Left ventricle myocardium inferior (tissue), 1 donor: ENCODE results near the gene FBXO17. TPM values are rescaled to one million over a fixed set of nuclear protein-coding genes. Genes with fewer than 3 reads are reported as not detected.

Source experiments
- DNase-seq: peaks from one replicate; pipeline ENCODE4 v3.0.0-alpha.2; 2020
- H3K27ac ChIP-seq: fragments of 200-600 bp; replicated peaks from 2 replicates; pipeline ENCODE4 v1.8.0; 2021
- H3K27me3 ChIP-seq: fragments of 200-600 bp; 2 replicates; pipeline ENCODE4 v1.8.0; 2021; ENCODE audit warnings: low read depth
- H3K36me3 ChIP-seq: fragments of 200-600 bp; 2 replicates; pipeline ENCODE4 v1.8.0; 2021
- H3K4me1 ChIP-seq: fragments of 200-600 bp; 2 replicates; pipeline ENCODE4 v1.8.0; 2021
- H3K4me3 ChIP-seq: fragments of 200-600 bp; 2 replicates; pipeline ENCODE4 v1.8.0; 2021; ENCODE audit warnings: mild to moderate bottlenecking, moderate library complexity
- H3K9me3 ChIP-seq: fragments of 200-600 bp; replicated peaks from 2 replicates; pipeline ENCODE4 v1.8.0; 2021
- intact Hi-C: fragments of 100-400 bp; cut with micrococcal nuclease; formaldehyde crosslinking; loops from one replicate; pipeline ENCODE4 v1.11.0; 2022
- long read RNA-seq: library from polyadenylated mRNA; unstranded; transcript quantifications from one replicate; pipeline ENCODE4 v2.0.0, GENCODE V29; 2021
- total RNA-seq: library from RNA; stranded (reverse); fragmentation: NEBNext Ultra II Directional; extraction: Animal tissue kit (Norgen Biotek cat#: 25700); gene quantifications from one replicate; pipeline ENCODE4 v1.2.1, GENCODE V29; 2021
- TF ChIP-seq, protein P1 (sequence below): fragments of 200-600 bp; IDR thresholded peaks from 2 replicates; pipeline ENCODE4 v1.8.0; 2021; ENCODE audit warnings: antibody characterized with exemption, mild to moderate bottlenecking, borderline replicate concordance
- donor health status: DM: no; HTN: yes; CAD: no; lungs with severe emphysema.

The FBXO17 gene, protein sequence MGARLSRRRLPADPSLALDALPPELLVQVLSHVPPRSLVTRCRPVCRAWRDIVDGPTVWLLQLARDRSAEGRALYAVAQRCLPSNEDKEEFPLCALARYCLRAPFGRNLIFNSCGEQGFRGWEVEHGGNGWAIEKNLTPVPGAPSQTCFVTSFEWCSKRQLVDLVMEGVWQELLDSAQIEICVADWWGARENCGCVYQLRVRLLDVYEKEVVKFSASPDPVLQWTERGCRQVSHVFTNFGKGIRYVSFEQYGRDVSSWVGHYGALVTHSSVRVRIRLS
- 3.0 TPM for total RNA-seq
- long read RNA-seq, transcript FBXO17-201 (6 exons, 2,386 nt), result major isoform, 5 of 6 reads
- long read RNA-seq, partial matches to known transcripts, result 0 of 6 reads
- long read RNA-seq, other reads (novel, unspliced or antisense), result 1 of 6 reads

DNA sequence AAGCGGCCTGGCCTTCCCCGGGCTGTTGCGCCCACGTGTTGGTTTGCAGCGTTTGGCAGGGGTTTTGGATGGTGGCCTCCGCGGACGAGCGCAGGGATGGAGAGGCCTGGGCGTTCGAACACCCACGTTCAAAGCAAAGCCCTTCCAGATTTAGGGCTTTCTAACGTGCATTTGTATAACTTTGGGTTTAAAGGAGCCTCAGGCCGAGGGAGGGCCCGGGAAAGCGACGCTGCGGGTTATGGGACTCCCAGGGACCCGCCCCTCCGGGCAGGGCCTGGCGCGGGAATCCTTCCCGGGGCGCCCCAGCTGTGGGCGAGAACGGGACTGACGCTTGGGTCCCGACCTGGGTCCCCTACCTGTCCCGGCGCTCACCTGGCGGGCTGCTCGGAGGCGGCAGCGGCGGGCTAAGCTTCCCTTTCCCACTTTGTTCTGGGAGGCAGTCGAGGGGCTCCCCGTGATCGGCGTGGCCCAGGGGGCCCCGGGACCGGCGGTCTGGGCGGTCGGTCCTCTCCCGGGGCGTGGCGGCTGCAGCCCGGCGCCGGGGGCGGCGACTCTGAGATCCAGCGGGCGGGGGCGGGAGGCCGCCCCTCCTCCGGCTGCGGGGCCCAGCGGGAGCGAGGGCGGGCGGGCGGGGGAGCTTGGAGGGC lies at the start of gene FBXO17:
Gene FBXO17 (minus strand): TSS at position 529 of the 647 bp plus-strand sequence. CDS start 25,423 bp downstream, outside the sequence.
- intact Hi-C loops, result no loop called here

DNA sequence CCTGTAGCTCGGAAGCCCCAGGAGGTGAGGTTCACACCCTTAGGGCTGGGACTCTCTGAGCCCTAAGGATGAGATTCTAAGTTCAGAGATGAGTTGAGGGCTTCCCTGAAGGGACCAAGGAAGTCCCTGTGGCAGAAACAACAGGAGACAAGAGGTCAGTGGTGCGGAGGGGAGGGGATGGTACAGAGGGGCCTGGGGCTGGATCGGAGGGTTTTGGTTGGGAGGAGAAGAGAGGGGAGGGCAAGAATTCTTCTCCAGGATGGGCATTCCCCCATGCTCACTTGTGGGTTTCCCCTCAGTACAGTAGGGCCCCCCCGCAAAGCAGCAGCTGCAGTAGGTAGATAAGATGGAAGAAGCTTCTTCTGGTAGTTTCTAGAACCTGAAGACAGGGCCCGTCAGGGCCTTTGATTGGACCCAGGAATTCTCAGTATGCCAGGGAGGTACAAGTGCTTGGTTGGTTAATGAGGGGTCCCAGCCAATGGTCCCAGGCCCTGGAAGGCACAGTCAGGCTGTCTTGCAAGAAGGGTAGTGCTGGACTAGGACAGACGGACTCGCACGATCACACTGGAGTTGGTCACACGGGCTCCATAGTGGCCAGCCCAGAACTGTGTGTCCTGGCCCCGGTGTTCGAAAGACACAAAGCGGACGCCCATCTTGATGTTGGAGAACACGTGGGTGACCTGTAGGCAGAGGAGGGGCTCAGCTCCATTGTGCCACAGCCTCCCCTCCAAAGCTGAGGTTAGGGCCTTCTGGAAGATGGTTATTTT lies 49.5 kb upstream of the FBXO17 start:
- intact Hi-C loops, result no loop called here
- Histone ChIP-seq H3K27me3 (peaks cover 18% of the 10 kb centered on the region), H3K27ac (no peak overlapping the region), H3K36me3 (peaks cover 2% of the 10 kb centered on the region), H3K9me3 (no peaks in the 10 kb centered on the region), H3K4me3 (no peak overlapping the region), H3K4me1 (no peaks in the 10 kb centered on the region)
- DNase-seq, result no peak
- TF ChIP-seq, protein P1, sequence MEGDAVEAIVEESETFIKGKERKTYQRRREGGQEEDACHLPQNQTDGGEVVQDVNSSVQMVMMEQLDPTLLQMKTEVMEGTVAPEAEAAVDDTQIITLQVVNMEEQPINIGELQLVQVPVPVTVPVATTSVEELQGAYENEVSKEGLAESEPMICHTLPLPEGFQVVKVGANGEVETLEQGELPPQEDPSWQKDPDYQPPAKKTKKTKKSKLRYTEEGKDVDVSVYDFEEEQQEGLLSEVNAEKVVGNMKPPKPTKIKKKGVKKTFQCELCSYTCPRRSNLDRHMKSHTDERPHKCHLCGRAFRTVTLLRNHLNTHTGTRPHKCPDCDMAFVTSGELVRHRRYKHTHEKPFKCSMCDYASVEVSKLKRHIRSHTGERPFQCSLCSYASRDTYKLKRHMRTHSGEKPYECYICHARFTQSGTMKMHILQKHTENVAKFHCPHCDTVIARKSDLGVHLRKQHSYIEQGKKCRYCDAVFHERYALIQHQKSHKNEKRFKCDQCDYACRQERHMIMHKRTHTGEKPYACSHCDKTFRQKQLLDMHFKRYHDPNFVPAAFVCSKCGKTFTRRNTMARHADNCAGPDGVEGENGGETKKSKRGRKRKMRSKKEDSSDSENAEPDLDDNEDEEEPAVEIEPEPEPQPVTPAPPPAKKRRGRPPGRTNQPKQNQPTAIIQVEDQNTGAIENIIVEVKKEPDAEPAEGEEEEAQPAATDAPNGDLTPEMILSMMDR, result no peak

More for the DNA sequence above, at the start of gene FBXO17:
- H3K27me3 ChIP-seq, result peaks cover 57% of the 10 kb centered on the region
- H3K36me3 ChIP-seq, result no peaks in the 10 kb centered on the region
- peaks cover 30% of the 10 kb centered on the region for H3K4me1 ChIP-seq
- H3K4me3 ChIP-seq, result peak within 1 kb of the TSS; percentile 76
- peak; percentile 52 for DNase-seq
- peak within 1 kb of the TSS; percentile 86 for H3K27ac ChIP-seq
- H3K9me3 ChIP-seq, result peaks cover 4% of the 10 kb centered on the region
- TF ChIP-seq, protein P1, result no peak

DNA sequence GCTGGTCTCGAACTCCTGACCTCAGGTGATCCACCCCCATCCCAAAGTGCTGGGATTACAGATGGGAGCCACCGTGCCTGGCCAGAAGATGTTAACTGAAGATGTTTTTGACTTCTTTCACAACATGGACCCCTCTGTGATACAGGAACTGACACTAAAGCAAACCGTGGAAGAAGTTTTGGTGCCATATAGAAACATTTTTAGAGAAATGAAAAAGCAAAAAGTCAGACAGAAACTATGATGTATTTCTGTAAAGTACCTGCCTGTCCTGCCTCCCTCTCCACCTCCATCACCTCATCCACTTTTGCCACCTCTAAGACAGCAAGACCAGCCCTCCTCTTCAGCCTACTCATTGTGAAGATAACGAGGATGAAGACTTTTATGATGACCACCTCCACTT lies 45.5 kb upstream of the FBXO17 start:
- DNase-seq, result no peak
- H3K36me3 ChIP-seq, result no peaks in the 10 kb centered on the region
- TF ChIP-seq, protein P1, result no peak
- H3K4me1 ChIP-seq, result no peaks in the 10 kb centered on the region
- H3K27ac ChIP-seq, result no peak overlapping the region
- no peaks in the 10 kb centered on the region for H3K9me3 ChIP-seq
- no peaks in the 10 kb centered on the region for H3K27me3 ChIP-seq
- intact Hi-C loops, result no loop called here
- no peak overlapping the region for H3K4me3 ChIP-seq

DNA sequence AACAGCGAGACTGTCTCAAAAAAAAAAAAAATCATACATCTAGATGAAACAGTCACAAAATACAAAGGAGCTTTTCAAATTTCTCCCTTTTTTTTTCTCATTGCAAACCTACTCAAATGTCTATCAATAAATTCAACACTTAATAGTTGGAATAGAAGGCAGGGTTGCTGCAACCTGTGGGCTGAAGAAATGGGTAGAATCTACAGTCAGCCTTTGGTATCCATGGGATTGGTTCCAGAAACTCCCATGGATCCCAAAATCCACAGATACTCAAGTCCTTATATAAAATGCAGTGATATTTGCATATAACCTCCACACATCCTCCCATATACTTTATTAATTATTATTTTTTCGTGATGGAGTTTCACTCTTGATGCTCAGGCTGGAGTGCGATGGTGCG lies 42.1 kb upstream of the FBXO17 start:
- TF ChIP-seq, protein P1, result no peak
- intact Hi-C loops, result no loop called here
- H3K27ac ChIP-seq, result no peak overlapping the region
- H3K27me3 ChIP-seq, result no peaks in the 10 kb centered on the region
- no peaks in the 10 kb centered on the region for H3K4me1 ChIP-seq
- H3K4me3 ChIP-seq, result no peak overlapping the region
- H3K9me3 ChIP-seq, result no peaks in the 10 kb centered on the region
- no peaks in the 10 kb centered on the region for H3K36me3 ChIP-seq
- DNase-seq, result no peak

DNA sequence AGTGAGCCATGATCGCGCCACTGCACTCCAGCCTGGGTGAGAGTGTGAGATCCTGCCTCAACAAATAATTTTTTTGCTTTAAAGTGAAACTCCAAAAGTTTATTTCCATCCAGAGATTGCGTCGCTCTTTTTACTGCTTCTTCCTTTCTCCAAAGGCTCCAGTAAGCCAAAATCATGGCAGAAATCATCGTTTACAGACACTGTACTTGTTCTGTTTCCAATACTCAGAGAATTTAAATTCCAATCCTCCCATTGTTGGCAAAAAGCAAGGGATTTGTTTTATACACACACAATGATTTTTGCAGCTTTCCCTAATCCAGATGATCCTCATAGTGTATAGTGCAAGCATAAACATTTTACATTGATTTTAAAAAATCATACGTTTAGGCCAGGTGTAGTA lies 41.5 kb upstream of the FBXO17 start:
- Histone ChIP-seq H3K27me3 (no peaks in the 10 kb centered on the region), H3K4me1 (no peaks in the 10 kb centered on the region), H3K36me3 (no peaks in the 10 kb centered on the region), H3K4me3 (no peak overlapping the region), H3K9me3 (no peaks in the 10 kb centered on the region), H3K27ac (no peak overlapping the region)
- intact Hi-C loops, result no loop called here
- TF ChIP-seq, protein P1, result no peak
- no peak for DNase-seq
